HG03196 (cell line): ENCODE data around the gene ITGB2.

ENCODE experiments used
- ATAC-seq: cut with Tn5 transposase; IDR thresholded peaks from one replicate; pipeline ENCODE4 v1.9.1; 2021; ENCODE audit not compliant: unreplicated experiment

The ITGB2 gene

GRCh38 chr21:44871576-44872269 is 49.0 kb downstream of the ITGB2 start:
- no peak for ATAC-seq

GRCh38 chr21:44870748-44871495 is 49.8 kb downstream of the ITGB2 start:
- ATAC-seq, result no peak

GRCh38 chr21:44869781-44870747 is 50.6 kb downstream of the ITGB2 start:
- no peak for ATAC-seq

- ATAC-seq, result no peak
Observed at GRCh38 chr21:44868707-44869106, 52.0 kb downstream of the ITGB2 start.

- ATAC-seq, result no peak
Observed at GRCh38 chr21:44867999-44868700, 52.5 kb downstream of the ITGB2 start.

- ATAC-seq, result no peak
Observed at GRCh38 chr21:44867464-44867863, 53.2 kb downstream of the ITGB2 start.

- no peak for ATAC-seq
Observed at GRCh38 chr21:44866780-44867179, 53.9 kb downstream of the ITGB2 start.

- peak; percentile 67 for ATAC-seq
Observed at GRCh38 chr21:44865561-44866280, 55.0 kb downstream of the ITGB2 start.

GRCh38 chr21:44862869-44863685 is 57.6 kb downstream of the ITGB2 start:
- ATAC-seq, result no peak

GRCh38 chr21:44858791-44859190 is 61.9 kb downstream of the ITGB2 start:
- ATAC-seq, result no peak

GRCh38 chr21:44858291-44858690 is 62.4 kb downstream of the ITGB2 start:
- no peak for ATAC-seq

GRCh38 chr21:44857127-44857892 is 63.4 kb downstream of the ITGB2 start:
- no peak for ATAC-seq

- no peak for ATAC-seq
Observed at GRCh38 chr21:44856131-44856530, 64.6 kb downstream of the ITGB2 start.

- no peak for ATAC-seq
Observed at GRCh38 chr21:44855572-44855971, 65.1 kb downstream of the ITGB2 start.

GRCh38 chr21:44854664-44855446 is 65.8 kb downstream of the ITGB2 start:
- no peak for ATAC-seq

- no peak for ATAC-seq
Observed at GRCh38 chr21:44854391-44854663, 66.4 kb downstream of the ITGB2 start.

GRCh38 chr21:44853601-44854390 is 66.9 kb downstream of the ITGB2 start:
- no peak for ATAC-seq
